Smooth muscle cell (in vitro differentiated cells): ENCODE results near the gene COA8. TPM values are rescaled to one million over a fixed set of nuclear protein-coding genes. Genes with fewer than 3 reads are reported as not detected.

Experiments used
- DNase-seq: peaks from one replicate; lab custom pipeline; 2025; ENCODE audit not compliant: unreplicated experiment; lab: John Stamatoyannopoulos, UW
- H2AFZ ChIP-seq: fragments of 200-600 bp; sonication (generic); 2 replicates; pipeline ENCODE4 v1.6.0; 2016; ENCODE audit warnings: antibody characterized with exemption, low read depth, mild to moderate bottlenecking
- H3F3A ChIP-seq: fragments of 200-600 bp; sonication (generic); 2 replicates; pipeline ENCODE4 v1.6.0; 2017; ENCODE audit warnings: antibody characterized with exemption, low read depth
- H3K27ac ChIP-seq: fragments of 200-600 bp; sonication (generic); 2 replicates; pipeline ENCODE4 v1.5.1; 2016; ENCODE audit warnings: low read depth, mild to moderate bottlenecking
- H3K27me3 ChIP-seq: fragments of 200-600 bp; sonication (generic); 2 replicates; pipeline ENCODE4 v1.6.1; 2016; ENCODE audit warnings: low read depth, mild to moderate bottlenecking
- H3K36me3 ChIP-seq: fragments of 200-600 bp; sonication (generic); 2 replicates; pipeline ENCODE4 v1.5.1; 2016; ENCODE audit warnings: low read depth
- H3K4me1 ChIP-seq: fragments of 200-600 bp; sonication (generic); 2 replicates; pipeline ENCODE4 v1.5.1; 2016; ENCODE audit warnings: low read depth
- H3K4me2 ChIP-seq: fragments of 200-600 bp; sonication (generic); 2 replicates; pipeline ENCODE4 v1.6.0; 2016; ENCODE audit warnings: mild to moderate bottlenecking
- H3K4me3 ChIP-seq: fragments of 200-600 bp; sonication (generic); 2 replicates; pipeline ENCODE4 v1.5.1; 2016; ENCODE audit warnings: mild to moderate bottlenecking
- H3K79me2 ChIP-seq: fragments of 200-600 bp; sonication (generic); 2 replicates; pipeline ENCODE4 v1.6.0; 2016; ENCODE audit warnings: low read depth, mild to moderate bottlenecking
- H3K9ac ChIP-seq: fragments of 200-600 bp; sonication (generic); 2 replicates; pipeline ENCODE4 v1.6.0; 2016; ENCODE audit warnings: low read depth
- H3K9me3 ChIP-seq: fragments of 200-600 bp; sonication (generic); replicated peaks from 2 replicates; pipeline ENCODE4 v1.5.1; 2016; ENCODE audit warnings: low read depth
- H4K20me1 ChIP-seq: fragments of 200-600 bp; sonication (generic); 2 replicates; pipeline ENCODE4 v1.6.0; 2016; ENCODE audit warnings: low read depth
- WGBS: methylation state at CpG from one replicate; pipeline ENCODE4 v1.1.7; 2016; ENCODE audit warnings: low lambda C conversion rate; 5-methylcytosine and 5-hydroxymethylcytosine counted together
- polyA plus RNA-seq: library from polyadenylated mRNA; unstranded; fragments of >200 nt; fragmentation: Nextera tagmentation; extraction: Ambion mirVana; gene quantifications from 2 replicates; pipeline ENCODE4 v1.2.1, GENCODE V29; 2016
- total RNA-seq: library from RNA; depleted of rRNA; stranded (reverse); fragments of >200 nt; gene quantifications from 2 replicates; pipeline ENCODE4 v1.2.3, GENCODE V29; 2014
- TF ChIP-seq, protein P1 (sequence below): fragments of 200-600 bp; sonication (generic); IDR thresholded peaks from 2 replicates; pipeline ENCODE4 v1.5.1; 2017; ENCODE audit warnings: borderline replicate concordance, mild to moderate bottlenecking, antibody characterized with exemption; ENCODE audit not compliant: insufficient read depth, poor library complexity, severe bottlenecking

Gene COA8
- total and polyA plus RNA-seq, 2 experiments from 2014 or later = 33.4 to 69.9 TPM

GRCh38 chr14:103519043-103519836, 43.5 kb upstream of the COA8 start:
- Histone ChIP-seq H3K4me3 (no peak overlapping the region), H2AFZ (no peak overlapping the region), H4K20me1 (peaks cover 6% of the 10 kb centered on the region), H3K9ac (no peak overlapping the region), H3K36me3 (no peaks in the 10 kb centered on the region), H3K4me1 (peaks cover 17% of the 10 kb centered on the region), H3K4me2 (no peak overlapping the region), H3K9me3 (no peaks in the 10 kb centered on the region), H3F3A (no peaks in the 10 kb centered on the region), H3K27ac (no peak overlapping the region), H3K79me2 (no peaks in the 10 kb centered on the region), H3K27me3 (peaks cover 19% of the 10 kb centered on the region)
- no peak for DNase-seq
- TF ChIP-seq, protein P1, sequence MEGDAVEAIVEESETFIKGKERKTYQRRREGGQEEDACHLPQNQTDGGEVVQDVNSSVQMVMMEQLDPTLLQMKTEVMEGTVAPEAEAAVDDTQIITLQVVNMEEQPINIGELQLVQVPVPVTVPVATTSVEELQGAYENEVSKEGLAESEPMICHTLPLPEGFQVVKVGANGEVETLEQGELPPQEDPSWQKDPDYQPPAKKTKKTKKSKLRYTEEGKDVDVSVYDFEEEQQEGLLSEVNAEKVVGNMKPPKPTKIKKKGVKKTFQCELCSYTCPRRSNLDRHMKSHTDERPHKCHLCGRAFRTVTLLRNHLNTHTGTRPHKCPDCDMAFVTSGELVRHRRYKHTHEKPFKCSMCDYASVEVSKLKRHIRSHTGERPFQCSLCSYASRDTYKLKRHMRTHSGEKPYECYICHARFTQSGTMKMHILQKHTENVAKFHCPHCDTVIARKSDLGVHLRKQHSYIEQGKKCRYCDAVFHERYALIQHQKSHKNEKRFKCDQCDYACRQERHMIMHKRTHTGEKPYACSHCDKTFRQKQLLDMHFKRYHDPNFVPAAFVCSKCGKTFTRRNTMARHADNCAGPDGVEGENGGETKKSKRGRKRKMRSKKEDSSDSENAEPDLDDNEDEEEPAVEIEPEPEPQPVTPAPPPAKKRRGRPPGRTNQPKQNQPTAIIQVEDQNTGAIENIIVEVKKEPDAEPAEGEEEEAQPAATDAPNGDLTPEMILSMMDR = no peak
- WGBS = 78% methylated on average over 13 of the region's 13 CpGs

DNA sequence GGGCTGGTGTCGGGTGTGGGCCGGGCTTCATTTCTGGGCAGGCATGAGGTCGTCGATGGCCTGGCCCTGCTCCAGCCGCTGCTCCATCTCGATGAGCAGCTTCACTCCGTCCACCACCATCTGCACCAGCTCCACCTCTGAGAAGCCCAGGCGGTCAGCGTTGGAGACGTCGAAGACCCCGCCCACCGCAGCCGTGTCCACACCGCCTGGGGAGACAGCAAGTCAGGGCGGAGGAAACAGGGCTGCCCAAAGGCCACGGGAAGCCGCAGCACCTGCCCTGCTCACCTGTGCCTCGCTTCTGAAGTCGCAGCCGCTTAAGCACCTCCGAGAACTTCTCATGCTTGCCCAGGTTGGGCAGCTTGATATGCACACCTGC, 42.9 kb upstream of the COA8 start:
- DNase-seq = no peak
- H3K27me3 ChIP-seq = peaks cover 19% of the 10 kb centered on the region
- no peaks in the 10 kb centered on the region for H3K36me3 ChIP-seq
- H3K79me2 ChIP-seq = no peaks in the 10 kb centered on the region
- H3K4me1 ChIP-seq = peaks cover 17% of the 10 kb centered on the region
- 93% methylated on average over 22 of the region's 22 CpGs for WGBS
- no peak overlapping the region for H2AFZ ChIP-seq
- H4K20me1 ChIP-seq = peaks cover 6% of the 10 kb centered on the region
- H3K4me3 ChIP-seq = peak overlapping the region; percentile 56
- no peak overlapping the region for H3K27ac ChIP-seq
- no peak overlapping the region for H3K9ac ChIP-seq
- no peaks in the 10 kb centered on the region for H3F3A ChIP-seq
- no peaks in the 10 kb centered on the region for H3K9me3 ChIP-seq
- TF ChIP-seq, protein P1 = no peak
- no peak overlapping the region for H3K4me2 ChIP-seq

DNA sequence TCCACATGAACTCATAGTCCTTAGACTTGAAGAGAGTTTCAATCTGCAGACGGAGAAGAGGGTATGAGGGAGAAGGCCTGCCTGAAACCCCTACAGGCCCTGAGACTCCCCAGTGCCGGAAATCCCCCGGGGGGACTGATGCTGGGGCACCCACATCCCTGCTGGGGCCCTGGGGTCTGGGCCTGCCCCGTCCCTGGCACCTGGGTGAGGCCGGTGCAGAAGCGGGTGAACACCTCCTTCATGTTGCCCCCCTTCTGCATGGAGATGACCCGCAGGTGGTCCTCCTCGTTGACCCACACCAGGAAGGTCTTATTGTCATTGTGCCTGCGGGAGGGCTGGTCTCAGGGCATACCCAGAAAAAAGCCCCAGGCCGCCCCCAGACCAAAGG, 42.5 kb upstream of the COA8 start:
- TF ChIP-seq, protein P1 = no peak
- H3F3A ChIP-seq = no peaks in the 10 kb centered on the region
- H3K4me2 ChIP-seq = no peak overlapping the region
- H3K36me3 ChIP-seq = no peaks in the 10 kb centered on the region
- no peaks in the 10 kb centered on the region for H3K9me3 ChIP-seq
- no peak overlapping the region for H2AFZ ChIP-seq
- H3K4me3 ChIP-seq = peak overlapping the region; percentile 56
- no peaks in the 10 kb centered on the region for H3K79me2 ChIP-seq
- H3K9ac ChIP-seq = no peak overlapping the region
- peaks cover 17% of the 10 kb centered on the region for H3K4me1 ChIP-seq
- DNase-seq = no peak
- 89% methylated on average over 10 of the region's 10 CpGs for WGBS
- peaks cover 6% of the 10 kb centered on the region for H4K20me1 ChIP-seq
- H3K27me3 ChIP-seq = peaks cover 19% of the 10 kb centered on the region
- no peak overlapping the region for H3K27ac ChIP-seq
